ENCODE measurements around the gene DAAM1.
A peak's percentile ranks its signal among the peaks of the same experiment; 100 is the strongest.

Gene DAAM1

GRCh38 chr14:59318908-59319307 is 130.4 kb downstream of the DAAM1 start:
- no peak for DNase-seq

- DNase-seq, result no peak
Measured at GRCh38 chr14:59320361-59320760, 131.9 kb downstream of the DAAM1 start.

- DNase-seq, result peak; percentile 17
Measured at GRCh38 chr14:59320763-59321625, 132.5 kb downstream of the DAAM1 start.

GRCh38 chr14:59321626-59321949 is 133.1 kb downstream of the DAAM1 start:
- no peak for DNase-seq

- DNase-seq, result no peak
Measured at GRCh38 chr14:59325906-59326305, 137.4 kb downstream of the DAAM1 start.

DNA sequence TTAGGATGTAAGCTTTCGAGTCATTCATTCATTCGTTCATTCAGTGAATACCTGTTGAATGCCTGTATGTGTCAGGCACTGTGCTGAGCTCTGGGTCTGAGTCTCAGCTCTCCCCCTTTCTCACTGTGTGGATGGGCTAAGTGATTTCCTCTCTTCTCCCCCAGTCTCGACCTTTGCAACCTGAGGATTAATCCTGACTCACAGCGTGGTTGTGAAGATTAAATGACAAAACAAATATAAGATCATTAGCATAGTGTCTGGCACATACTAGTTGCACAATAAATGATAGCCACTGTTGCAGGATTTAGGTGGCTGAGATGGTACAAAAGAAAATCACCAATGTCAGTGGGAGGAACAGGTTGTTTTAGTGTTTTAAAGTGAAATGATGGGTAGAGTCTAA is 140.0 kb downstream of the DAAM1 start:
- no peak for DNase-seq

DNA sequence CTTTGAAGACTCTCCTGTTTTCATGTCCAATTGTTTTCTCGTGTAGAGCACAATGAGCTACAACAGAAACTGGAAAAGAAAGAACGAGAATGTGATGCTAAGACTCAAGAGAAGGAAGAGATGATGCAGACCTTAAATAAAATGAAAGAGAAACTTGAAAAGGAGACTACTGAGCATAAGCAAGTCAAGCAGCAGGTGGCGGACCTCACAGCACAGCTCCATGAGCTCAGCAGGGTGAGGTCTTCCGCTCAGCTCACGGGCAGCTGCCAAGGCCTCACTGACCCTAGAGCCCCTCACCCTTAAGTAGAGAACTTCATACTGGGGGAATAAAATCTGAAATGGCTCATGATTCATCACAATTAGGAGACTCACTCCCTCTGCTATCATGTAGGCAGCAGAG is 142.0 kb downstream of the DAAM1 start:
- DNase-seq, result no peak

- no peak for DNase-seq
Measured at GRCh38 chr14:59331217-59331616, 142.8 kb downstream of the DAAM1 start.

- DNase-seq, result peak; percentile 22
Measured at GRCh38 chr14:59332727-59333126, 144.3 kb downstream of the DAAM1 start.

DNA sequence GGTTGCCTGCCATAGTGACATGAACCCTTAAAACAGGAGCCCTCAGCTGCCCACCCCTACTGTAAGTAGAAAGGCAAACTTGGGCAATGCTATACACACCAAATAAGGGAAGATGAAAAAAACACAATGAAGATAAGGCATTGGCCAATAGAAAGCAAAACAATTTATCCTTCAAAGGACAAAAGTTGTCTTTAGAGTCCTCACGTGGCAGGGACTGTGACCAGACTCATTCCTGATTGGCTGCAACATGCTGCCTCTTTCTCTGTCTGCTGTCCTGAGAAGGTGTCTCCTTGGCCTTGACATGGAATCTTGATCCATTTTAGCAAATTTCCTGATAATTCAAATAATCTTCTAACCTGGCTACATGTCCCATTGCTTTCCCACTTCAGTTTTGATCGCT is 144.8 kb downstream of the DAAM1 start:
- no peak for DNase-seq

- DNase-seq, result peak; percentile 66
Measured at GRCh38 chr14:59333668-59334067, 145.2 kb downstream of the DAAM1 start.

DNA sequence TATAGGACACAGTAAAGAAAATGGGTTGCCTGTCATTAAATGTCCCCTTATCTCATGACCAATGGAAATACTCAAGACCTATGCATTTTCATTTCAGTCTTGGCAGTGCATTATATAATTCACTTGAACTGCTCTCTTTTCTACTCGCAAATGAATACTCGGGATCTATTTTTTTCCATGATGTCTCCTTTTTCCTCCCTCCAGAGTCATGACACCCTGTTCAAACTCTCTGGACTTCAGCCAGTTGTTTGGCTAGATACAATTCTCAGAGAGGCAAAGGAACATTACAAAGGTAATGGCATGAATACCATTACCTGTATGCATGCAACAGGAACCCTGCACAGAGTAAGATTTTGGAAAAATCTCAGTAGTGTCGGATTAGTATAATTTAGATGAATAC is 145.8 kb downstream of the DAAM1 start:
- DNase-seq, result no peak

DNA sequence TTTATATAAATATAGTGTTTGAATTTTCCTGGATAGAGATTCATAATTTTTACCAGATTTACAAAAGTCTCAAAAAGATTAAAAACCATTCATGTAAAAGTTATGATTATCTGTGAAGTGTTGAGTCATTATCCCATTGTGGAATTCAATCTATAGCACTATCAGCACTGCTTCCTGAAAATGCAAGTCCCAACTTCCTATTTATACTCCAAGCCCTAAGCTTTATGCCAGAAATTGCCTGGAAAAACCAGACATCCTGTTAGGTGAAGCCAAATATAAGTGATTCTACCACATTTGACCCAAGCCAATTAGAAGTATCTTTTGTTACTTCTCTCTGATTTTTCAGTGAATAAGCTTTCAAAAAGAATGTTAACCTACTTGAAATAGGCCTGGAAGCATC is 147.6 kb downstream of the DAAM1 start:
- no peak for DNase-seq

GRCh38 chr14:59336706-59337105 is 148.2 kb downstream of the DAAM1 start:
- DNase-seq, result no peak

DNA sequence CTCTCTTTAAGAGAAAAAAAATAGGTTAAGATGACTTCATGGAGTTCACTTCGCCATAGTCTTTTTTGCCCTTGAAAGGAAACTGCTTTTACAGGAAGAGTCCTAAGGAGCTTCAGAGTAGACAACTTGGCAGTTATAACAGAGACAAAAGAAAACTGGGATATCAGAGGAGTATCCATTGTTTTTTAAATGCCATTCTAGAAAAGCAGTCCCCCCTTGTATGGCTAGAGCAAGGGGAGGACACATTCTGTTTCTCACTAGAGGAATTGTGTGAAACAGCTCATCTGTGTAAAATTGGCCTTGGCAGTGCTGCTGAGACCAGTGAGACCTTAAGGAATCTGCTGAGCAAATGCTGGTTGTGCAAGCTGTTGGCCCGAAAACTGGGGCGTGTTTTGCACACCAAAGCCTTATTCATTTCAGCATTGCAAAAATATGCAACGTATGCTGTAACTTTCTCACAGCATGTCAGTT is 148.7 kb downstream of the DAAM1 start:
- DNase-seq, result peak; percentile 28

GRCh38 chr14:59338761-59339160 is 150.3 kb downstream of the DAAM1 start:
- no peak for DNase-seq

- no peak for DNase-seq
Measured at GRCh38 chr14:59339524-59340330, 151.3 kb downstream of the DAAM1 start.

DNA sequence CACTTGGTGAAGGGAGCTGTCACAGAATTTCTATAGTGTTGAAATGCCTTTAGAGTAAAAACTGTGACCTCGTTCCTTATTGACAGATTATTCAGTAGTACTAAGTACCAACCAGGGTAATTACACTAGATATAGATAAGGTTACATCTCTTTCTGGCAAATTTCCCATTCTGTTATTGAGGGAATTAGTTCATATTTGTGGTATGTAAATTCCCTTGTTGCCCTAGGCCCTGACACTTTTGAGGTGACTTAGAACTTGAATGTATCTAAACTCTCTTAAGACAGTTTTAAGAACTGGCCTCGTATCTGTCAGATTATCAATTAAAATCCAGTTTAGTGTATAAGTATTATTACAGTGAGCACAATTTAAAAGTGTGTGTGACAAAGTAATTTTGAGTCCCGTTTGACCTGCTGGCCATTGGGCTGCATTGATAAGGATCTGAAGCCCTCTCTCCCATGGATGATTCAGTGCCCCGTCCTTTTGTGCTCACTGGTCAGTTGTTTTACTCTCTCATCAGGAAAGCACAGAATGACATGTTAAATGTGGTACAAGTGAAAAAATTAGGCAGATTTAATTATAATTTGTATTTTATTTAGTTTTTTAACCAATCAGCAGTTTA is 153.5 kb downstream of the DAAM1 start:
- DNase-seq, result no peak

DNA sequence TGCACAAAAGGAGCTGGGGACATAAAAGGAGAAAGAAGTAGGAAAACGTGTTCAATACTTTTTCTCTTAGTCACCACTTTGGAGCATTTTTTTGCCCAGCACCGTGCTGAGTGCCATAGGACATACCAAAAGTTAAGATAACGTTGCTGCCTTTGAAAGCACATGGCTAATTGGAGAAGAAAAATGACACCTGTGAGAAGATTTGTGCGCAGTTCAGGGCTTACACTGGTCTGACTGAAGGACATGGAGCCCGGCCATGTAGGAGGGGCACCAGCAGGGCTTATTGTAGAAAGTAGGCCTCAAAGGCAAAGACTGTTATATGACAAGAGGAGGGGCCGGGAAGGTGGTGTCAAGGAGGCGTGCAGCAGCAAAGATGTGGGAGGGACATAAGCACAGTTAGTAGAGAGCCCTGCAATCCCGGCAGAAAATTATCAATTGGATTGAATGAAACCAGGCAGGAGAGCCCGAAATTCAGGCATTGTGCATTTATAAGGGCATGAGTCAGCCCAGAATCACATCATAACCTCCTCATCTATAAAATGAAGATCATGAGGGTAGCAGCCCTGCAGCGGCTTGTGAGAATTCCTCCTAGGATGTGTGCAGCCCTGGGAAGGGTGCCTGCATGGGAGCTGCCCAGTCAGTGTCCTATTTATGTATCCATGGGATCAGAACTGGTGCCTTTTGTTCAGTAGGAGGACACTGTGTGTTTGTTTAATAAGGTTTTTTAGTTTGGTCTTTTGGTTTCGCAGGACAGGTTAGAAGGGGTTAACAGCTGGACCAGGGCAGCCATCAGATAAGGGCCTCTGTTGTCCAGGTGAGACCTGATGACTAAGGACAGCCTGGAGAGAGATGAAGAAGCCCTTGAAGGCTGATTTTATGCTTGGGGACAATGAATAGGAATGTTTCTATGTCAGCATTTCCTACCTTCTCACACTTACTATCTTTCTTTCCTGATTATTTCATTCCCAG is 154.3 kb downstream of the DAAM1 start:
- no peak for DNase-seq

DNA sequence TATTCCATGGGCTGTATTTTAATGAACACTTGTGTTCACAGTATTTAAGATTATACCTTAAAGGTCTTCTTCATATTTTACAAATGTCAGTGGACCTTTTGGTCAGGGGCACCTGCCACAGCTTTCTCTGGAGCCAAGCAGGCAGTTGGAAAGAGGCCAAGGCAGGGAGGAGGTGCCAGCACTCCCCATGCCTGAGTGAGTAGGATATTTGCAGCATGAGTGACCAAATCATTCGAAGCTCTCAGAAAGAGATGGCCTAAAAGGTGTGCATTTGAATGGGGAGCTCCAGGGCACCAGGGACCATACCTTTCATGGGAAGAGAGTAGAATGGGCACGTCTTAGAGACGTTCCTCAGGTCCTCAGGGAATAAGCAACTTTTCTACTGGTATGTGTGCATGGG is 155.1 kb downstream of the DAAM1 start:
- peak; percentile 41 for DNase-seq

GRCh38 chr14:59344016-59344415 is 155.5 kb downstream of the DAAM1 start:
- DNase-seq, result no peak

GRCh38 chr14:59344691-59345455 is 156.4 kb downstream of the DAAM1 start:
- no peak for DNase-seq
